ENCODE data around the gene DCAF8.

DCAF8 gene

GRCh38 chr1:160264795-160265307 is 2.5 kb upstream of the DCAF8 start:
- no peak for TF ChIP-seq CTCF (IDR thresholded peaks at IDR 0.05; ENCODE audit: low read depth, low read length, missing control alignments)
- DNase-seq (ENCODE audit: low read depth): no peak
- in situ Hi-C loops (cut with HindIII; ENCODE audit: low sequenced_read_pairs): no loop called here
- no peak overlapping the region for H3K4me3 ChIP-seq (ENCODE audit: low read depth, low read length)

GRCh38 chr1:160261556-160261892 is 825 bp downstream of the DCAF8 start:
- in situ Hi-C loops (cut with HindIII; ENCODE audit: low sequenced_read_pairs): no loop called here
- peak overlapping the region; percentile 87 for H3K4me3 ChIP-seq (ENCODE audit: low read depth, low read length)
- DNase-seq (ENCODE audit: low read depth): peak; percentile 53
- TF ChIP-seq CTCF (IDR thresholded peaks at IDR 0.05; ENCODE audit: low read depth, low read length, missing control alignments): no peak

GRCh38 chr1:160260406-160261382 is 1.7 kb downstream of the DCAF8 start:
- no peak for TF ChIP-seq CTCF (IDR thresholded peaks at IDR 0.05; ENCODE audit: low read depth, low read length, missing control alignments)
- peak overlapping the region; percentile 87 for H3K4me3 ChIP-seq (ENCODE audit: low read depth, low read length)
- in situ Hi-C loops (cut with HindIII; ENCODE audit: low sequenced_read_pairs): no loop called here
- DNase-seq (ENCODE audit: low read depth): peak; percentile 92

DNA sequence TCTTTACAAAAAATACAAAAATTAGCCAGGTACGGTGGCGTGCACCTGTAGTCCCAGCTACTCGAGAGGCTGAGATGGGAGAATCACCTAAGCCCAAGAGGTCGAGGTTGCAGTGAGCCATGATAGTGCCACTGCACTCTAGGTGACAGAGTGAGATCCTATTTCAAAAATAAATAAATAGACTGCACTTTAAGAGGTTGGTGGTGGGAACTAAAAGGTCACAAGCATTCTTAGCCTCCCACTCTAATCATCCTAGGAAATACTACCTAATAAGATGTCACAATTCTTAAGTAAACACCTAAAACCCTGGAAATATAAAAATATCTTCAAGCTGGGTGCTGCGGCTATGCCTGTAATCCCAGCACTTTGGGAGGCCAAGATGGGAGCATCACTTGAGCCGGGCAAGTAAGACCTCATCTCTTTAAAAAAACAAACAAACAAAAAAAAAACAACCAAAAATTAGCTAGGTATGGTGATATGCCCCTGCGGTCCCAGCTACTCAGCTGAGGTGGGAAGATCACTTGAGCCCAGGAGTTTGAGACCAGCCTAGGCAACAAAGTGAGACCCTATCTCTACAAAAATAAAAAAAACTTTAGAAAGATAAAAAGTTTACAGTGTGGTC is 4.1 kb downstream of the DCAF8 start:
- DNase-seq (ENCODE audit: low read depth): no peak
- H3K4me3 ChIP-seq (ENCODE audit: low read depth, low read length): no peak overlapping the region
- in situ Hi-C loops (cut with HindIII; ENCODE audit: low sequenced_read_pairs): no loop called here
- no peak for TF ChIP-seq CTCF (IDR thresholded peaks at IDR 0.05; ENCODE audit: low read depth, low read length, missing control alignments)

DNA sequence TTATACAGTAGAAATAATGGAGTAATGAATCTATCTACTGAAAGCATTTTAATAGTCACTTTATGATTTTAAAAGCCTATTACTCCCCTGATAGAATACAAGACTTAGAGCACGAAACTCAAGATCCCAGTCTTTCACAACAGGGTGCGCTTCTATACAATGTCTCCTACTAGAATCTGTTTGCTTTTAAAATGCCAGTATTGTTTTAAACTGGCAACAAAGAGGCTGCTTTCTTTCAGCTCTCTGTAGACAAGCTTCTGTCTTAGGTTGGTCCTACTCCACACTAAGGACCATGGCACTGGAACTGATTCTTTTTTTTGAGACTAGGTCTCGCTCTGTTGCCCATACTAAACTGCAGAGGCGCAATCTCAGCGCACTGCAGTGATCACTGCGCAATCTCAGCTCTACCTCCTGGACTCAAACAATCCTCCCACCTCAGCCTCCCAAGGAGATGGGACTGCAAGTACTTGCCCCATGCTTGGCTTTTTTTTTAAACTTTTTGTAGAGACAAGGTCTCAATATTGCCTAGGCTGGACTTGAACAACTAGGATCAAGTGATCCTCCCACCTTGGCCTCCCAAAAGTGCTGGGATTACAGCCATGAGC is 4.8 kb downstream of the DCAF8 start:
- in situ Hi-C loops (cut with HindIII; ENCODE audit: low sequenced_read_pairs): no loop called here
- no peak overlapping the region for H3K4me3 ChIP-seq (ENCODE audit: low read depth, low read length)
- no peak for DNase-seq (ENCODE audit: low read depth)

More for the DNA sequence above, 4.8 kb downstream of the DCAF8 start:
- no peak for TF ChIP-seq CTCF (IDR thresholded peaks at IDR 0.05; ENCODE audit: low read depth, low read length, missing control alignments)
